ENCODE measurements around the gene PML. TPM values are rescaled to one million over a fixed set of nuclear protein-coding genes. Genes with fewer than 3 reads are reported as not detected.
"Not testable (repeated sequence)": the region's sequence is repeated elsewhere in the genome, so short reads cannot be mapped to it uniquely, and the experiment has no call there.

Gene PML
- total RNA-seq, 1 experiment from 2014 or later: 33.4 TPM

- ChIA-PET CTCF (no interaction called here), POLR2A (interaction anchor here (0.7 kb wide), 1 partner anchor 339 kb away, joined by 4 read pairs; no protein-coding TSS in a partner anchor)
- H3K36me3 Mint-ChIP-seq (ENCODE audit: insufficient read depth, unreplicated experiment): no peaks in the 10 kb centered on the region
- H3K27me3 Mint-ChIP-seq (ENCODE audit: insufficient read depth, unreplicated experiment): no peaks in the 10 kb centered on the region
- TF ChIP-seq, protein P1, sequence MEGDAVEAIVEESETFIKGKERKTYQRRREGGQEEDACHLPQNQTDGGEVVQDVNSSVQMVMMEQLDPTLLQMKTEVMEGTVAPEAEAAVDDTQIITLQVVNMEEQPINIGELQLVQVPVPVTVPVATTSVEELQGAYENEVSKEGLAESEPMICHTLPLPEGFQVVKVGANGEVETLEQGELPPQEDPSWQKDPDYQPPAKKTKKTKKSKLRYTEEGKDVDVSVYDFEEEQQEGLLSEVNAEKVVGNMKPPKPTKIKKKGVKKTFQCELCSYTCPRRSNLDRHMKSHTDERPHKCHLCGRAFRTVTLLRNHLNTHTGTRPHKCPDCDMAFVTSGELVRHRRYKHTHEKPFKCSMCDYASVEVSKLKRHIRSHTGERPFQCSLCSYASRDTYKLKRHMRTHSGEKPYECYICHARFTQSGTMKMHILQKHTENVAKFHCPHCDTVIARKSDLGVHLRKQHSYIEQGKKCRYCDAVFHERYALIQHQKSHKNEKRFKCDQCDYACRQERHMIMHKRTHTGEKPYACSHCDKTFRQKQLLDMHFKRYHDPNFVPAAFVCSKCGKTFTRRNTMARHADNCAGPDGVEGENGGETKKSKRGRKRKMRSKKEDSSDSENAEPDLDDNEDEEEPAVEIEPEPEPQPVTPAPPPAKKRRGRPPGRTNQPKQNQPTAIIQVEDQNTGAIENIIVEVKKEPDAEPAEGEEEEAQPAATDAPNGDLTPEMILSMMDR (IDR thresholded peaks at IDR 0.05; ENCODE audit: unreplicated experiment): no peak
- no peak for DNase-seq (ENCODE audit: unreplicated experiment)
- no peak overlapping the region for H3K4me3 Mint-ChIP-seq (ENCODE audit: unreplicated experiment)
- H3K9me3 Mint-ChIP-seq (ENCODE audit: unreplicated experiment): no peaks in the 10 kb centered on the region
- BruUV-seq (replicated peaks): no TSS peak
- no peak overlapping the region for H3K27ac Mint-ChIP-seq (ENCODE audit: low read depth, unreplicated experiment)
- peaks cover 6% of the 10 kb centered on the region for H3K4me1 Mint-ChIP-seq (ENCODE audit: insufficient read depth, unreplicated experiment)
- intact Hi-C loops (cut with micrococcal nuclease): no loop called here
Measured at GRCh38 chr15:73968461-73968860, 26.1 kb upstream of the PML start.

GRCh38 chr15:73969151-73969759 is 25.3 kb upstream of the PML start:
- no TSS peak for BruUV-seq (replicated peaks)
- Mint-ChIP-seq H3K27me3 (ENCODE audit: insufficient read depth, unreplicated experiment) (no peaks in the 10 kb centered on the region), H3K27ac (ENCODE audit: low read depth, unreplicated experiment) (no peak overlapping the region), H3K36me3 (ENCODE audit: insufficient read depth, unreplicated experiment) (no peaks in the 10 kb centered on the region), H3K9me3 (ENCODE audit: unreplicated experiment) (no peaks in the 10 kb centered on the region), H3K4me3 (ENCODE audit: unreplicated experiment) (no peak overlapping the region), H3K4me1 (ENCODE audit: insufficient read depth, unreplicated experiment) (peaks cover 6% of the 10 kb centered on the region)
- intact Hi-C loops (cut with micrococcal nuclease): no loop called here
- no peak for DNase-seq (ENCODE audit: unreplicated experiment)
- ChIA-PET POLR2A (no interaction called here), CTCF (interaction anchor here (1.5 to 1.6 kb wide), 3 partner anchors 23 to 351 kb away, joined by 3 to 11 read pairs (median 5); partner anchors contain the start of gene TBC1D21)
- TF ChIP-seq, protein P1 (IDR thresholded peaks at IDR 0.05; ENCODE audit: unreplicated experiment): no peak

- intact Hi-C loops (cut with micrococcal nuclease): loop anchor here (1.0 to 5.0 kb wide), 6 partner anchors 9 to 349 kb away; no protein-coding TSS in a partner anchor
- no TSS peak for BruUV-seq (replicated peaks)
- POLR2A ChIA-PET: interaction anchor here (0.6 to 3.0 kb wide), 9 partner anchors 9 to 349 kb away, joined by 3 to 27 read pairs (median 5); partner anchors contain the start of genes PML and STOML1
Measured at GRCh38 chr15:73972984-73973682, 21.4 kb upstream of the PML start.

DNA sequence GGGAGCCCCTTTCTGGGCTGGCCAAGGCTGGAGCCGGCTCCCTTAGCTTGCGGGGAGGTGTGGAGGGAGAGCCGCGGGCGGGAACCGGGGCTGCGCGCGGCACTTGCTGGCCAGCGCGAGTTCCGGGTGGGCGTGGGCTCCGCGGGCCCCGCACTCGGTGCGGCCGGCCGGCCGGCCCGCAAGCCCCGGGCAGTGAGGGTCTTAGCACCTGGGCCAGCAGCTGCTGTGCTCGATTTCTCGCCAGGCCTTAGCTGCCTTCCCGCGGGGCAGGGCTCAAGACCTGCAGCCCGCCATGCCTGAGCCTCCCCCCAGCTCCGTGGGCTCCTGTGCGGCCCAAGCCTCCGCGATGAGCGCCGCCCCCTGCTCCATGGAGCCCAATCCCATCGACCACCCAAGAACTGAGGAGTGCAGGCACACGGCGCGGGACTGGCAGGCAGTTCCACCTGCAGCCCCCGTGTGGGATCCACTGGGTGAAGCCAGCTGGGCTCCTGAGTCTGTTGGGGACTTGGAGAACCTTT is 20.8 kb upstream of the PML start:
- not testable (repeated sequence) for H3K27me3 Mint-ChIP-seq (ENCODE audit: insufficient read depth, unreplicated experiment); H3K9me3 Mint-ChIP-seq (ENCODE audit: unreplicated experiment); BruUV-seq (replicated peaks); DNase-seq (ENCODE audit: unreplicated experiment); H3K4me3 Mint-ChIP-seq (ENCODE audit: unreplicated experiment); H3K27ac Mint-ChIP-seq (ENCODE audit: low read depth, unreplicated experiment); H3K36me3 Mint-ChIP-seq (ENCODE audit: insufficient read depth, unreplicated experiment)
- ChIA-PET POLR2A (interaction anchor here (1.0 to 3.0 kb wide), 3 partner anchors 9 to 24 kb away, joined by 3 to 21 read pairs (median 3); no protein-coding TSS in a partner anchor), CTCF (interaction anchor here (0.7 to 8.4 kb wide), 32 partner anchors 8 to 350 kb away, joined by 3 to 102 read pairs (median 6); partner anchors contain the start of gene PML)
- intact Hi-C loops (cut with micrococcal nuclease): loop anchor here (1.0 to 5.0 kb wide), 6 partner anchors 9 to 349 kb away; no protein-coding TSS in a partner anchor
- peaks cover 12% of the 10 kb centered on the region for H3K4me1 Mint-ChIP-seq (ENCODE audit: insufficient read depth, unreplicated experiment)

More at GRCh38 chr15:73972984-73973682, 21.4 kb upstream of the PML start:
- TF ChIP-seq, protein P1 (IDR thresholded peaks at IDR 0.05; ENCODE audit: unreplicated experiment): peak; percentile 89
- peaks cover 7% of the 10 kb centered on the region for H3K36me3 Mint-ChIP-seq (ENCODE audit: insufficient read depth, unreplicated experiment)
- no peaks in the 10 kb centered on the region for H3K27me3 Mint-ChIP-seq (ENCODE audit: insufficient read depth, unreplicated experiment)
- CTCF ChIA-PET: interaction anchor here (0.6 to 8.4 kb wide), 35 partner anchors 8 to 350 kb away, joined by 3 to 102 read pairs (median 6); partner anchors contain the start of gene PML
- no peaks in the 10 kb centered on the region for H3K9me3 Mint-ChIP-seq (ENCODE audit: unreplicated experiment)
- H3K4me3 Mint-ChIP-seq (ENCODE audit: unreplicated experiment): no peak overlapping the region
- DNase-seq (ENCODE audit: unreplicated experiment): peak; percentile 90
- H3K4me1 Mint-ChIP-seq (ENCODE audit: insufficient read depth, unreplicated experiment): peaks cover 12% of the 10 kb centered on the region
- no peak overlapping the region for H3K27ac Mint-ChIP-seq (ENCODE audit: low read depth, unreplicated experiment)

DNA sequence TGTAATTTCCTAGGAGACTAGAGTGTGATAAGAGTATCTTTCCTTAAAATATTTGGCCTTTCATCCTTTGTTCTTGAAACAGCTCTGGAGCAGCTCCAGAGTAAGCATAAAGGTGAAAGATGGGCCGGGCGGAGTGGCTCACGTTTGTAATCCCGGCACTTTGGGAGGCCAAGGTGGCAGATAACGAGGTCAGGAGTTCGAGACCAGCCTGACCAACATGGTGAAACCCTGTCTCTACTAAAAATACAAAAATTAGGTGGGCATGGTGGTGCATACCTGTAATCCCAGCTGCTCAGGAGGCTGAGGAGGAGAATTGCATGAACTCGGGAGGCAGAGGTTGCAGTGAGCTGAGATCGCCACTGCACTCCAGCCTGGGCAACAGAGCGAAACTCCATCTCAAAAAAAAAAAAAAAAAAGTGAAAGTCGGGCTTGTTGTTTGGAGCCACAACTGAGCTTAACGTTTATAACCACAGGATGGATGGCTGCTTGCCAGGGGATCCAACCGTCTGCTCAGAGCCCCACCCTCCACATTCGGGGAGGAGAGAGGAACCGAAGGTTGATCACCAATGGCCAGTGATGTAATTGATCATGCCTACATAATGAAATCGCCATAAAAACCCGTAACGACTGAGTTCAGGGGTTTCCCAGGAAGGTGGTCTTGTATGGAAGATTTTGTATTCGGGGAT is 18.9 kb upstream of the PML start:
- not testable (repeated sequence) for H3K36me3 Mint-ChIP-seq (ENCODE audit: insufficient read depth, unreplicated experiment); H3K9me3 Mint-ChIP-seq (ENCODE audit: unreplicated experiment)
- peaks cover 12% of the 10 kb centered on the region for H3K4me1 Mint-ChIP-seq (ENCODE audit: insufficient read depth, unreplicated experiment)

More for the DNA sequence above, 18.9 kb upstream of the PML start:
- ChIA-PET POLR2A (interaction anchor here (0.8 to 3.0 kb wide), 2 partner anchors 7 to 61 kb away, joined by 3 to 21 read pairs; no protein-coding TSS in a partner anchor), CTCF (interaction anchor here (0.6 to 8.4 kb wide), 10 partner anchors 11 to 367 kb away, joined by 3 to 102 read pairs (median 8); no protein-coding TSS in a partner anchor)
- BruUV-seq (replicated peaks); H3K27ac Mint-ChIP-seq (ENCODE audit: low read depth, unreplicated experiment); DNase-seq (ENCODE audit: unreplicated experiment); intact Hi-C loops (cut with micrococcal nuclease); H3K27me3 Mint-ChIP-seq (ENCODE audit: insufficient read depth, unreplicated experiment); H3K4me3 Mint-ChIP-seq (ENCODE audit: unreplicated experiment): not testable (repeated sequence)
